Measurements from ENCODE around the gene TXLNA. TPM values are rescaled to one million over a fixed set of nuclear protein-coding genes. Genes with fewer than 3 reads are reported as not detected.

TXLNA gene
- total RNA-seq, 4 donors from 2014 or later = 50.0 to 72.0 (median 56.3) TPM

GRCh38 chr1:32200226-32201010 is 20.9 kb downstream of the TXLNA start, which contains the start of gene CCDC28B:
Gene CCDC28B (plus strand): TSS chr1:32200595. CDS start chr1:32201936, 1,341 bp downstream.
- Histone ChIP-seq H3K4me3 (peak within 1 kb of the TSS; percentile 57), H3K4me1 (peaks cover 44% of the 10 kb centered on the region), H3K27me3 (no peaks in the 10 kb centered on the region), H3K9me3 (no peaks in the 10 kb centered on the region), H3K36me3 (peaks cover 25% of the 10 kb centered on the region), H3K27ac (peak within 1 kb of the TSS; percentile 71)
- DNase-seq (ENCODE audit: low spot score in 2 of 2) = peak; percentile 81 to 87
- WGBS = 2% methylated on average over 21 of the region's 34 CpGs
- peak in 1 of 2 donors; percentile 38 for TF ChIP-seq POLR2A (IDR thresholded peaks at IDR 0.05)
- no peak for TF ChIP-seq EP300 (IDR thresholded peaks at IDR 0.05)
- TF ChIP-seq POLR2AphosphoS5 (IDR thresholded peaks at IDR 0.05) = peak in 1 of 3 donors; percentile 27
- TF ChIP-seq, protein P1, sequence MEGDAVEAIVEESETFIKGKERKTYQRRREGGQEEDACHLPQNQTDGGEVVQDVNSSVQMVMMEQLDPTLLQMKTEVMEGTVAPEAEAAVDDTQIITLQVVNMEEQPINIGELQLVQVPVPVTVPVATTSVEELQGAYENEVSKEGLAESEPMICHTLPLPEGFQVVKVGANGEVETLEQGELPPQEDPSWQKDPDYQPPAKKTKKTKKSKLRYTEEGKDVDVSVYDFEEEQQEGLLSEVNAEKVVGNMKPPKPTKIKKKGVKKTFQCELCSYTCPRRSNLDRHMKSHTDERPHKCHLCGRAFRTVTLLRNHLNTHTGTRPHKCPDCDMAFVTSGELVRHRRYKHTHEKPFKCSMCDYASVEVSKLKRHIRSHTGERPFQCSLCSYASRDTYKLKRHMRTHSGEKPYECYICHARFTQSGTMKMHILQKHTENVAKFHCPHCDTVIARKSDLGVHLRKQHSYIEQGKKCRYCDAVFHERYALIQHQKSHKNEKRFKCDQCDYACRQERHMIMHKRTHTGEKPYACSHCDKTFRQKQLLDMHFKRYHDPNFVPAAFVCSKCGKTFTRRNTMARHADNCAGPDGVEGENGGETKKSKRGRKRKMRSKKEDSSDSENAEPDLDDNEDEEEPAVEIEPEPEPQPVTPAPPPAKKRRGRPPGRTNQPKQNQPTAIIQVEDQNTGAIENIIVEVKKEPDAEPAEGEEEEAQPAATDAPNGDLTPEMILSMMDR (IDR thresholded peaks at IDR 0.05) = no peak

DNA sequence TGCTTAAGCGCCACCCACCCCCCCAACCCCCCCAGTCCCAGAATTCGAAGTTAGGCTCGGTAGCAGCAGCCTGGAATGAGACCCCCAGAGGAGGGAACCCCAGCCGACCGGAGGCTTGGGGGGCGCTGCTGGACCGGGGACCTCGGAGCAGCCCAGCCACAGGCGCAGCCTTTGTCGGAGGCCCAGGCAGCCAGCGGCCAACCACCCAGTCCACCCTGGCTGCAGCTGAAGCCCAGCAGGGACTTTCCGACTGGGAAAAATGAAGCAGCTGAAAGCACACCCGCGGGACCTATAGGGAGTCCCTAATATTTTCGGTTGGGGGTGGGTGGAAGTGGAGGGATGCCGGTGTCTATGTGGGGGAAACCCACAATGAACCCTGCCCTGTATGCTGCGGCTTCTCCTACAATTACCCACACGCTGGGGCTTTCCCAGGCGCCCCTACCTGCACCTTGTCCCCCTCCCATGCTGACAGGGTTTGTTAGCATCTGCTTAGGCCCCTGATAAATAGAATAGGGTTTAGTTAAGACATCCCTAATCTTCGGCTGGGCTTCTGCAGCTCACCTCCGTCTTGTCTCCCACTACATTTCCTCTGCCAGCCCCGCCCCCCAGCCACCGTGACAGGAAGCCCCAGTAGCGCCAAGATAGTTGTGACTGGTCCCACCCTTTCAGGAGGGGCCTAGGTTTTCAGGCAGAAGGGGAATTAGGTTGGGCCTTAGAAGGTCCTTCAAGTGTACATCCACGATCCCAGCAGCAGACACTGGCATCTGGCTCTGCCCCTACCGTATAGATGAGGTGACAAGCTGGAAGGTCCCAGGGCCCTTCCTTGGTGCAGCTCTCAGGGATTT is 21.8 kb downstream of the TXLNA start:
- H3K4me1 ChIP-seq = peaks cover 46% of the 10 kb centered on the region
- no peaks in the 10 kb centered on the region for H3K9me3 ChIP-seq
- WGBS = 8% methylated on average over 14 of the region's 26 CpGs
- peaks cover 17% of the 10 kb centered on the region for H3K36me3 ChIP-seq
- peak overlapping the region; percentile 57 for H3K4me3 ChIP-seq
- H3K27ac ChIP-seq = peak overlapping the region; percentile 71
- no peaks in the 10 kb centered on the region for H3K27me3 ChIP-seq
- TF ChIP-seq POLR2A (IDR thresholded peaks at IDR 0.05) (no peak), EP300 (IDR thresholded peaks at IDR 0.05) (no peak), POLR2AphosphoS5 (IDR thresholded peaks at IDR 0.05) (no peak)
- TF ChIP-seq, protein P1 (IDR thresholded peaks at IDR 0.05) = no peak
- DNase-seq (ENCODE audit: low spot score in 2 of 2) = peak; percentile 85 to 87

DNA sequence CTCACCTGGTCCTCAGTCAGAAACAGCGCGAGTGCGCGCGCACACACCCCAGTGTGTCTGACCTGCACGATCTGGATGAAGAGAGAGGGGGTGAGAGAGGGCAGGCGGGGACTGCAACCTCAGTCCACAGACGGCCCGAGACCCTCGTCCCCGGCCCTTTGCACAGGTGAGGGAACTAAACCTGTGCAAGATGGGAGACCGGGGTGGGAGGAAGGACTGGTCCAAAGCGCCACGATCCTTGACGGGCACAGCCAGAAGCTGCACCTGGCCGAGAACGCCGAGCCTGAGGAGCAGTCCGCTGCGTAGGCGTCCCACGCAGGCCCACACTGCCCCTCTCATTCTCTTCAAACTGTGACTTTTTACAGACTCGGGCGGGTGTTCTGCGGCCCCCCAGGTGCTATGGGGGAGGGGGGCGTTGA is 25.5 kb downstream of the TXLNA start:
- no peak overlapping the region for H3K27ac ChIP-seq
- no peak for DNase-seq (ENCODE audit: low spot score in 2 of 2)

GRCh38 chr1:32205401-32206370 is 26.2 kb downstream of the TXLNA start, which contains the start of gene IQCC:
Gene IQCC (plus strand): TSS chr1:32205671. CDS start chr1:32205682, 11 bp downstream.
- 4% methylated on average over 20 of the region's 77 CpGs for WGBS
- H3K36me3 ChIP-seq = no peaks in the 10 kb centered on the region
- peak within 1 kb of the TSS; percentile 72 for H3K4me3 ChIP-seq
- H3K4me1 ChIP-seq = peaks cover 41% of the 10 kb centered on the region
- H3K27ac ChIP-seq = peak within 1 kb of the TSS; percentile 13
- peak; percentile 91 to 92 for DNase-seq (ENCODE audit: low spot score in 2 of 2)
- H3K27me3 ChIP-seq = no peaks in the 10 kb centered on the region
- no peaks in the 10 kb centered on the region for H3K9me3 ChIP-seq
- TF ChIP-seq, protein P1 (IDR thresholded peaks at IDR 0.05) = no peak
- TF ChIP-seq EP300 (IDR thresholded peaks at IDR 0.05) = no peak
- peak in 1 of 2 donors; percentile 11 for TF ChIP-seq POLR2A (IDR thresholded peaks at IDR 0.05)
- TF ChIP-seq POLR2AphosphoS5 (IDR thresholded peaks at IDR 0.05) = no peak

More for the DNA sequence above, 25.5 kb downstream of the TXLNA start:
- 31% methylated on average over 25 of the region's 26 CpGs for WGBS
- H3K4me3 ChIP-seq = peak overlapping the region; percentile 72
- TF ChIP-seq EP300 (IDR thresholded peaks at IDR 0.05) = no peak
- TF ChIP-seq, protein P1 (IDR thresholded peaks at IDR 0.05) = no peak
- no peak for TF ChIP-seq POLR2A (IDR thresholded peaks at IDR 0.05)
- TF ChIP-seq POLR2AphosphoS5 (IDR thresholded peaks at IDR 0.05) = no peak
- H3K36me3 ChIP-seq = no peaks in the 10 kb centered on the region
- no peaks in the 10 kb centered on the region for H3K27me3 ChIP-seq
- no peaks in the 10 kb centered on the region for H3K9me3 ChIP-seq
- H3K4me1 ChIP-seq = peaks cover 45% of the 10 kb centered on the region
